Measurements from ENCODE around the gene BDNF.

Gene BDNF

GRCh38 chr11:27619039-27619574 is 81.1 kb downstream of the BDNF start:
- Histone ChIP-seq H3K4me1 (ENCODE audit: insufficient read depth, low read length) (no peaks in the 10 kb centered on the region), H3K9me3 (ENCODE audit: control insufficient read depth, insufficient read depth, low read length) (no peaks in the 10 kb centered on the region), H3K9ac (ENCODE audit: low read depth, low read length) (no peak overlapping the region), H3K36me3 (ENCODE audit: insufficient read depth, low read length) (peaks cover 56% of the 10 kb centered on the region)

- no peaks in the 10 kb centered on the region for H3K4me1 ChIP-seq (ENCODE audit: insufficient read depth, low read length)
- no peaks in the 10 kb centered on the region for H3K9me3 ChIP-seq (ENCODE audit: control insufficient read depth, insufficient read depth, low read length)
- no peak overlapping the region for H3K9ac ChIP-seq (ENCODE audit: low read depth, low read length)
- peaks cover 49% of the 10 kb centered on the region for H3K36me3 ChIP-seq (ENCODE audit: insufficient read depth, low read length)
These were observed 81.9 kb downstream of the BDNF start for GRCh38 chr11:27618281-27618915.

- Histone ChIP-seq H3K4me1 (ENCODE audit: insufficient read depth, low read length) (peaks cover 2% of the 10 kb centered on the region; the same call in 1 of the 2 replicates), H3K36me3 (ENCODE audit: insufficient read depth, low read length) (peaks cover 35% of the 10 kb centered on the region), H3K9me3 (ENCODE audit: control insufficient read depth, insufficient read depth, low read length) (no peaks in the 10 kb centered on the region), H3K9ac (ENCODE audit: low read depth, low read length) (no peak overlapping the region)
These were observed 83.5 kb downstream of the BDNF start for GRCh38 chr11:27616711-27617110.

- no peak overlapping the region for H3K9ac ChIP-seq (ENCODE audit: low read depth, low read length)
- peaks cover 30% of the 10 kb centered on the region for H3K36me3 ChIP-seq (ENCODE audit: insufficient read depth, low read length)
- peaks cover 2% of the 10 kb centered on the region; the same call in 1 of the 2 replicates for H3K4me1 ChIP-seq (ENCODE audit: insufficient read depth, low read length)
- H3K9me3 ChIP-seq (ENCODE audit: control insufficient read depth, insufficient read depth, low read length) = no peaks in the 10 kb centered on the region
These were observed 84.4 kb downstream of the BDNF start for GRCh38 chr11:27615833-27616232.

- Histone ChIP-seq H3K9ac (ENCODE audit: low read depth, low read length) (no peak overlapping the region), H3K4me1 (ENCODE audit: insufficient read depth, low read length) (peaks cover 2% of the 10 kb centered on the region; the same call in 1 of the 2 replicates), H3K36me3 (ENCODE audit: insufficient read depth, low read length) (peaks cover 17% of the 10 kb centered on the region), H3K9me3 (ENCODE audit: control insufficient read depth, insufficient read depth, low read length) (no peaks in the 10 kb centered on the region)
These were observed 86.2 kb downstream of the BDNF start for GRCh38 chr11:27614092-27614491.

- Histone ChIP-seq H3K9me3 (ENCODE audit: control insufficient read depth, insufficient read depth, low read length) (no peaks in the 10 kb centered on the region), H3K4me1 (ENCODE audit: insufficient read depth, low read length) (peaks cover 2% of the 10 kb centered on the region; the same call in 1 of the 2 replicates), H3K9ac (ENCODE audit: low read depth, low read length) (no peak overlapping the region), H3K36me3 (ENCODE audit: insufficient read depth, low read length) (peaks cover 16% of the 10 kb centered on the region)
These were observed 87.0 kb downstream of the BDNF start for GRCh38 chr11:27612932-27613880.

- H3K9ac ChIP-seq (ENCODE audit: low read depth, low read length) = no peak overlapping the region
- peaks cover 2% of the 10 kb centered on the region; the same call in 1 of the 2 replicates for H3K4me1 ChIP-seq (ENCODE audit: insufficient read depth, low read length)
- peaks cover 5% of the 10 kb centered on the region; the same call in 1 of the 2 replicates for H3K36me3 ChIP-seq (ENCODE audit: insufficient read depth, low read length)
- no peaks in the 10 kb centered on the region for H3K9me3 ChIP-seq (ENCODE audit: control insufficient read depth, insufficient read depth, low read length)
These were observed 88.3 kb downstream of the BDNF start for GRCh38 chr11:27611947-27612455.

GRCh38 chr11:27611390-27611789 is 88.9 kb downstream of the BDNF start:
- Histone ChIP-seq H3K36me3 (ENCODE audit: insufficient read depth, low read length) (no peaks in the 10 kb centered on the region; the same call in 1 of the 2 replicates), H3K9ac (ENCODE audit: low read depth, low read length) (no peak overlapping the region), H3K9me3 (ENCODE audit: control insufficient read depth, insufficient read depth, low read length) (no peaks in the 10 kb centered on the region), H3K4me1 (ENCODE audit: insufficient read depth, low read length) (peaks cover 2% of the 10 kb centered on the region; the same call in 1 of the 2 replicates)

GRCh38 chr11:27610946-27611345 is 89.3 kb downstream of the BDNF start:
- no peak overlapping the region for H3K9ac ChIP-seq (ENCODE audit: low read depth, low read length)
- peaks cover 2% of the 10 kb centered on the region; the same call in 1 of the 2 replicates for H3K4me1 ChIP-seq (ENCODE audit: insufficient read depth, low read length)
- H3K9me3 ChIP-seq (ENCODE audit: control insufficient read depth, insufficient read depth, low read length) = no peaks in the 10 kb centered on the region
- no peaks in the 10 kb centered on the region; the same call in 1 of the 2 replicates for H3K36me3 ChIP-seq (ENCODE audit: insufficient read depth, low read length)

GRCh38 chr11:27610280-27610679 is 90.0 kb downstream of the BDNF start:
- Histone ChIP-seq H3K9me3 (ENCODE audit: control insufficient read depth, insufficient read depth, low read length) (no peaks in the 10 kb centered on the region), H3K4me1 (ENCODE audit: insufficient read depth, low read length) (peaks cover 2% of the 10 kb centered on the region; the same call in 1 of the 2 replicates), H3K36me3 (ENCODE audit: insufficient read depth, low read length) (no peaks in the 10 kb centered on the region; the same call in 1 of the 2 replicates), H3K9ac (ENCODE audit: low read depth, low read length) (no peak overlapping the region)

- Histone ChIP-seq H3K9me3 (ENCODE audit: control insufficient read depth, insufficient read depth, low read length) (no peaks in the 10 kb centered on the region), H3K36me3 (ENCODE audit: insufficient read depth, low read length) (no peaks in the 10 kb centered on the region), H3K9ac (ENCODE audit: low read depth, low read length) (no peak overlapping the region), H3K4me1 (ENCODE audit: insufficient read depth, low read length) (peaks cover 2% of the 10 kb centered on the region; the same call in 1 of the 2 replicates)
These were observed 91.3 kb downstream of the BDNF start for GRCh38 chr11:27608951-27609350.

- H3K9ac ChIP-seq (ENCODE audit: low read depth, low read length) = no peak overlapping the region
- H3K9me3 ChIP-seq (ENCODE audit: control insufficient read depth, insufficient read depth, low read length) = no peaks in the 10 kb centered on the region; the same call in 1 of the 2 replicates
- no peaks in the 10 kb centered on the region for H3K36me3 ChIP-seq (ENCODE audit: insufficient read depth, low read length)
- H3K4me1 ChIP-seq (ENCODE audit: insufficient read depth, low read length) = no peaks in the 10 kb centered on the region; the same call in 1 of the 2 replicates
These were observed 94.8 kb downstream of the BDNF start for GRCh38 chr11:27605422-27605821.

Data from ES-I3 (cell line).